HG03097 (cell line): ENCODE measurements around the gene MTOR.
"Not testable (repeated sequence)": the region's sequence is repeated elsewhere in the genome, so short reads cannot be mapped to it uniquely, and the experiment has no call there.

Source experiments
- ATAC-seq: cut with Tn5 transposase; IDR thresholded peaks from one replicate; pipeline ENCODE4 v1.9.1; 2021; ENCODE audit not compliant: unreplicated experiment, low FRiP score

Gene MTOR

DNA sequence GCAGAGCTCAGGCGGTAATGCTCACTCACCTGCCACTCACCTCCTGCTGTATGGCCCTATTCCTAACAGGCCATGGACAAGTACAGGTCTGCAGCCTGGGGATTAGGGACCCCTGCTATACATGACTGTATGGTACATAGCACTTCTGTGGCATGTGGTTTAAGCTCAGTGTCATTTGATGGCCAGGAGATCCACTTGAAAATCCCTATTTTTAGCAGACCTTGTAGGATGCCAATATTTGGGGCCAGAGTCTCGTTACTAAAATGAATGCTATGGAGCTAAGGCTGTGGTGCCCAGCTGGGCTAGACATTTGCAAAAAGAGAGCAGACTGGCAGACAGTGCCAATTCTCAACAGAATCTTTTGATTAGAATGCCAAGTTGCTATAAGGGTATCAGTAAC lies 74.9 kb downstream of the MTOR start:
- ATAC-seq: no peak

GRCh38 chr1:11187000-11187399 lies 75.4 kb downstream of the MTOR start:
- no peak for ATAC-seq

GRCh38 chr1:11184973-11185372 lies 77.4 kb downstream of the MTOR start:
- ATAC-seq: no peak

- no peak for ATAC-seq
Measured at GRCh38 chr1:11182884-11183283, 79.5 kb downstream of the MTOR start.

- no peak for ATAC-seq
Measured at GRCh38 chr1:11180342-11180744, 82.0 kb downstream of the MTOR start.

GRCh38 chr1:11179749-11180148 lies 82.6 kb downstream of the MTOR start:
- ATAC-seq: not testable (repeated sequence)

- ATAC-seq: no peak
Measured at GRCh38 chr1:11179125-11179524, 83.2 kb downstream of the MTOR start.

GRCh38 chr1:11178021-11179015 lies 84.0 kb downstream of the MTOR start:
- no peak for ATAC-seq

DNA sequence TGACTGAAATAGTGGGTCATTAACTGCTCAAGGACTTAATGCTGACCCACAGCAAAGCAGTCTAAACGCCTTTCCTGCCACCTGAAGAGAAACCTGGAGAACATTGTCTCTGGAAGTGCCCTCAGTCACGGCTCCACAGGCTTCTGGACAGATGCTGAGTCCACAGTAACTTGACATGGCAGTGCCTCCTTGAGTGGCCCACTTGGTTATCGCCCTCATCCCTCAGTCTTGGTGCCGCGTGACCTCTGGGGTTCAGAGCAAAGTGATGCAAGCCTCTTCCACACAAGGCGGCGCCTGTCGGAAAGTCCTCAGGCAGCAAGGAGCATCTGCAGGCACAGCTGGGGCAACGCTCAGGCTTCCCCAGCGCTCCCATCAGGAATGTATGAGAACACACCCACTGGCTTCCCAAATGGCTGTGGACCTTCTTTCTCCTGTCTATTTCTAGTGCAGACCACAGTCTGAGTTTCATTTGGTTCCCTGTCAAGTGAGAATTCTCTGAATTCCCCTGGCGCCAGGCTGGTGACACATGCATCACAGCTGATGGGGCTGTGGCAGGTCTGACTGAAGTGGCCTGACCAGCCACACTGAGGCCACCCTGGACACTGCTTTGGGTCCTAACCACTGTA lies 86.2 kb downstream of the MTOR start:
- no peak for ATAC-seq

DNA sequence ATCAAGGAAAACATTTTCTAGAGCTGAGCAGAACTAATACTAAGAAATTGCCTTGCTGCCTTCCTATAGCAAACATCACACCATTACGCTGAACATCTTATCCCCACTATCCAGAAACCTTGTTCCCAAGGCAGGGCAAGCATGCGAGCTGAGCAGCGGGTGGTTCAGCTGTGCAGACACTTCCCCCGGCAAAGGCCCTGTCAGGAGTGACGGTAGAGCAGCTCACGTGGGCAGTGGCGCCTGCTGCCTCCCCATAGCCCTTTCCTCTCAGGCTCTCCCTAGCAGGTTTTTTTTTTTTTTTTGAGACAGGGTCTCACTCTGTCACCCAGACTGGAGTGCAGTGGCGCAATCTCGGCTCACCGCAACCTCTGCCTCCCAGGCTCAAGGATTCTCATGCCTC lies 86.9 kb downstream of the MTOR start:
- no peak for ATAC-seq

- ATAC-seq: no peak
Measured at GRCh38 chr1:11174261-11174942, 87.9 kb downstream of the MTOR start.

DNA sequence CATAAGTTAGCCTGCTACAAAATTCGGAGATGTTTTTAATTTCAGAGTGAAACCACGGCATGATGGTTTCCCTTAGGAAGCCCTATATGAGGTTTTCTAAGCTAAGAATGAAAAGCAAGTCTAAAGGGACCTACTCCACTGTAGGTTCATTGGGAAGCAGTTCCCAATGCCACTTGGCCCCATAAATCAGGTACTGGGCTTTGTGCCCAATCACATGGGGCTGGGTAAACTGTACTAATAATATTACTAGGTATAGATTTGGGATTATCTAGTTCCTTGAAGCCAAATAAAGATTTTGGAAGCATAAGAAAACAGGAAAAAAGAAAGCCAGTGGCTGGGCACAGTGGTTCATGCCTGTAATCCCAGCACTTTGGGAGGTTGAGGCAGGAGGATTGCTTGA lies 92.2 kb downstream of the MTOR start:
- no peak for ATAC-seq

GRCh38 chr1:11169202-11169601 lies 93.1 kb downstream of the MTOR start:
- no peak for ATAC-seq

GRCh38 chr1:11168731-11169130 lies 93.6 kb downstream of the MTOR start:
- no peak for ATAC-seq

DNA sequence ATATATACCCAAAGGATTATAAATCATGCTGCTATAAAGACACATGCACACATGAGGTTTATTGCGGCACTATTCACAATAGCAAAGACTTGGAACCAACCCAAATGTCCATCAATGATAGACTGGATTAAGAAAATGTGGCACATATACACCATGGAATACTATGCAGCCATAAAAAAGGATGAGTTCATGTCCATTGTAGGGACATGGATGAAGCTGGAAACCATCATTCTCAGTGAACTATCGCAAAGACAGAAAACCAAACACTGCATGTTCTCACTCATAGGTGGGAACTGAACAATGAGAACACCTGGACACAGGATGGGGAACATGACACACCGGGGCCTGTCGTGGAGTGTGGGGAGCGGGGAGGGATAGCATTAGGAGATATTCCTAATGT lies 95.6 kb downstream of the MTOR start:
- ATAC-seq: not testable (repeated sequence)

DNA sequence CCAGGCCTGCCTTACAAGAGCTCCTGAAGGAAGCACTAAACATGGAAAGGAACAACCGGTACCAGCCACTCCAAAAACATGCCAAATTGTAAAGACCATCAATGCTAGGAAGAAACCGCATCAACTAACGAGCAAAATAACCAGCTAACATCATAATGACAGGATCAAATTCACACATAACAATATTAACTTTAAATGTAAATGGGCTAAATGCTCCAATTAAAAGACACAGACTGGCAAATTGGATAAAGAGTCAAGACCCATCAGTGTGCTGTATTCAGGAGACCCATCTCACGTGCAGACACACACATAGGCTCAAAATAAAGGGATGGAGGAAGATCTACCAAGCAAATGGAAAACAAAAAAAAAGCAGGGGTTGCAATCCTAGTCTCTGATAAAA lies 99.6 kb downstream of the MTOR start:
- not testable (repeated sequence) for ATAC-seq

GRCh38 chr1:11158720-11159321 lies 103.5 kb downstream of the MTOR start:
- ATAC-seq: no peak

- ATAC-seq: no peak
Measured at GRCh38 chr1:11158291-11158690, 104.1 kb downstream of the MTOR start.

GRCh38 chr1:11157867-11158266 lies 104.5 kb downstream of the MTOR start:
- no peak for ATAC-seq

DNA sequence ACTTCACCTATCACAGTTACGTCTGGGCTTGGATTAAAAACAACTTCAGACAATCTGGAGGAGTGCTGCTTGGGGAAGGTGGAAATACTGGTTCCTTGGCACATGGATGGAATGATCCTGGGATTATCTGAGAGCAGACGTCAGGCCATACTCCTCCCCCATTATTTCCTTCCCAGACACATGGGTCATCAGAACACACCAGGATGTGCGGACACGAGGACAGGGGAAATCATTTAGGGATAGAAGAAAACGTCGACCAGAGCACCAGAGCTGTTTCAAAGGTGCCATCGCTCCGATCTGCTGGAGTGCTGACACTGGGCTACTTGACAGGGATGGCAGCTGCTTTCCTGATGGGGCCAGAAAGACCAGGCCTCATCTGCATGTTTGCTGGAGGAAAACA lies 105.0 kb downstream of the MTOR start:
- ATAC-seq: no peak

DNA sequence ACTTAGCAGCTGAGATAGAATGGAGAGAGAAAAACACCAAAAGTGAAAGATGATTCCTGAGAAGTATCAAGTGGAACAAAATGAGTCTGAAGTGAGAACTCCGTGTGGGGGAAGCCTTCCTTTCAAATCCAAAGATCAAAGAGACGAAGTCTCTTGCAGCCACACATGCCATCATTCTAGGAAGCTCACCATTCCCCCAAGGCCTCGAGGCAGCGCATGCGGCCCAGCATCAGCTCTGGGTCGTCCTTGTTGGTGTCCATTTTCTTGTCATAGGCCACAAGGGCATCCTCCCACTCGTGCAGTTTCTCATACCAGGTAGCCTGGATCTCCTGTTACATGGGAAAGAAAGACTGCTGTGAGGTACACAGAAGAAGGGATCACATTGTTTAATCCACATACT lies 105.4 kb downstream of the MTOR start:
- ATAC-seq: no peak
